Upper lobe of left lung (tissue), 4 donors: ENCODE measurements around the gene NR1H4.

Experiments used
- CTCF ChIP-seq, 6 experiments: fragments of 450-650 bp in 4 of 6; fragments of 200-600 bp in 2 of 6; sonication (generic) in 2 of 6; IDR thresholded peaks; one replicate each; pipeline ENCODE4 v1.5.1; 2016 to 2019; ENCODE audit warnings: antibody characterized with exemption in 6 of 6
- POLR2A ChIP-seq, 4 donors: fragments of 450-650 bp; IDR thresholded peaks; one replicate each; pipeline ENCODE4 v1.5.1; 2016 to 2017; ENCODE audit warnings: antibody characterized with exemption in 4 of 4, mild to moderate bottlenecking in 2 of 4

DNA sequence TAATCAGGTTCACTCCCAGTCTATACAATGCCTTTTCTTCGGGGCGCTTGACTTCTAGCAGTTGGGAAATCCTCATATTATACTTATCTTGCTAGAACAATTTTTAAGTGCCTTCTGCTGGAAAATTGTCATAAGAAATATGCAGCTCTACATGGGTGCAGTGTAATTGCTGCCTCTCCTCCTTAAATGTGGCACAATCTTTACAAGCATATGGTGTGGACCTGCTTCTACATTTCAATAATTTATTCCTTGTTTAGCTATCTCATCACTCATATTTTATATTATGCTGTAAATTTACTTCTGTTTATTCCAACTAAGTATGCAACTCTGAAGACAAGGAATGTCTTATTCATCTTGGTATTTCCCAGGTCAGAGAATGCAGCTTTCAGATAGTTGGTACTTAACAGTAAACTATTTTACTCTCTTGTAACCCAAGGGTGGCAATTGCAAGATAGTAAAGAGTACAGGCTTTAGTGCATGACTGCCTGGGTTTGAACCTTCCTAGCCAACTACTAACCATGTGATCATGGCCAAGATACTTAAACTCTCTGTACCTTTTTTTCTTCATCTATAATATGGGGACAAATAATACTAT is 56.2 kb downstream of the NR1H4 start:
- TF ChIP-seq POLR2A (IDR thresholded peaks at IDR 0.05) (no peak), CTCF (IDR thresholded peaks at IDR 0.05) (no peak)
